ENCODE results near the gene IL26.

- no peak for TF ChIP-seq CTCF (IDR thresholded peaks at IDR 0.05)
- TF ChIP-seq POLR2A (IDR thresholded peaks at IDR 0.05): no peak
- no peak for TF ChIP-seq EP300 (IDR thresholded peaks at IDR 0.05)
These were observed 17.2 kb upstream of the IL26 start for GRCh38 chr12:68242777-68243176.

Data from gastroesophageal sphincter (tissue), 3 donors.